GM19351 (cell line): ENCODE results near the gene MYEOV.

ENCODE experiments used
- ATAC-seq: cut with Tn5 transposase; IDR thresholded peaks from one replicate; pipeline ENCODE4 v1.9.1; 2021; ENCODE audit warnings: mild to moderate bottlenecking, moderate library complexity; ENCODE audit not compliant: unreplicated experiment

Gene MYEOV

GRCh38 chr11:69339041-69339733 lies 45.2 kb downstream of the MYEOV start:
- no peak for ATAC-seq

GRCh38 chr11:69339983-69340565 lies 46.1 kb downstream of the MYEOV start:
- no peak for ATAC-seq

- no peak for ATAC-seq
Measured at GRCh38 chr11:69342588-69343330, 48.8 kb downstream of the MYEOV start.

GRCh38 chr11:69343401-69344321 lies 49.7 kb downstream of the MYEOV start:
- ATAC-seq: no peak

GRCh38 chr11:69344570-69345145 lies 50.7 kb downstream of the MYEOV start:
- ATAC-seq: no peak
